ENCODE results near the gene ZNF398.
A peak's percentile ranks its signal among the peaks of the same experiment; 100 is the strongest.
"Not testable (repeated sequence)": the region's sequence is repeated elsewhere in the genome, so short reads cannot be mapped to it uniquely, and the experiment has no call there.

ZNF398 gene, protein sequence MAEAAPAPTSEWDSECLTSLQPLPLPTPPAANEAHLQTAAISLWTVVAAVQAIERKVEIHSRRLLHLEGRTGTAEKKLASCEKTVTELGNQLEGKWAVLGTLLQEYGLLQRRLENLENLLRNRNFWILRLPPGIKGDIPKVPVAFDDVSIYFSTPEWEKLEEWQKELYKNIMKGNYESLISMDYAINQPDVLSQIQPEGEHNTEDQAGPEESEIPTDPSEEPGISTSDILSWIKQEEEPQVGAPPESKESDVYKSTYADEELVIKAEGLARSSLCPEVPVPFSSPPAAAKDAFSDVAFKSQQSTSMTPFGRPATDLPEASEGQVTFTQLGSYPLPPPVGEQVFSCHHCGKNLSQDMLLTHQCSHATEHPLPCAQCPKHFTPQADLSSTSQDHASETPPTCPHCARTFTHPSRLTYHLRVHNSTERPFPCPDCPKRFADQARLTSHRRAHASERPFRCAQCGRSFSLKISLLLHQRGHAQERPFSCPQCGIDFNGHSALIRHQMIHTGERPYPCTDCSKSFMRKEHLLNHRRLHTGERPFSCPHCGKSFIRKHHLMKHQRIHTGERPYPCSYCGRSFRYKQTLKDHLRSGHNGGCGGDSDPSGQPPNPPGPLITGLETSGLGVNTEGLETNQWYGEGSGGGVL

DNA sequence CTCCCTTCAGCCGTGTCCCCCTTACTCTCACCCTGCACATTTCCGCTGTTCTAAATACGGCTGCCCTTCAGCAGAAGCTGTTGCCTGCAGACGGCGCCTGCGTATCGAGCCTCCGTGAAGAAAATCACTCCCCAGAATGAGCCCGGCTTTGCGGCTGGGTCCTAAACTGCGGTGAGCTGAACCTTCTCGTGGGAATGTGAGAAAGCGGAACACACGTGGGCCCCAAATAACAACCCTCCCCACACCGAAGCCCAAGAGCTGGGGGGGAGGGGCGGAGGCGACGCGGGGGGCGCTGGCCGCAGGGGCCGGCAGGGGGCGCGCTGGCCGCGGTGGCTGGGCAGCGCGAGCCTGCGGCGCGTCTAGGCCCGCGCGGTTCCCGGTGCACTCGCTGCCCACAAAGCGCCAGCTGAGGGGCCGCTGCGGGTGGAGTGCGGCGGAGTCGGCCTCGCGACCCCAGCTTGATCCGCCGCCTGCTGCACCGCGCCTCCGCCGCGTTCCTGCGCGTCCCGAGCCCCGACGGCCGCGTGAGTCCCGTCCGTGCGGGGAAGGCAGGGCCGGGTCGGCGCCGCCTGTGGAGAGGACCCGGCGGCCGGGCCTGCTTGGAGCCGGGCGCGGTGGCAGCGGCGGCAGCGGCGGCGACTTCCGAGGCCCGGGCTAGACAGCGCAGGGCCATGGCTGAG is at the start of gene ZNF398:
Gene ZNF398, plus strand, starts transcription at position 382 of the 680 bp plus-strand sequence. Its CDS starts 290 bp downstream, at position 672.
- DNase-seq, result peak; percentile 81

DNA sequence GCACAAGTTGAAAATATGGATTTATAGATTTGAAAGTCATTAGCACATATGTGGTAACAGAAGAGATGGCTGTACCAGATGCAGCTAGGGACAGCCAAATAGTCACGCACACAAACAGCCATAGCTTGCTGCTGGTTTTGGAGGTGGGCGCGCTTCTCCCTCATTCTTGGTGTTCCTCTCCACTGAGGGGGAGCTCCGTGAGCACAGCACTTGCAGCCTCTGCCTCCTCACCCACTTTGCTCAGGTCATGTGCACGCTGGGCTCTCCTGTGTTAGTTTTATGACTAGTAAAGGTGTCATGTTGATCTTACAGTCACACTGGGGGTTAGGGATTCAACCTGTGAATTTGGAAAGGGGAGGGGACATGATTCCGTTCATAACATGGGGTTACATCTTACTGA is 48.2 kb upstream of the ZNF398 start:
- no peak for DNase-seq

DNA sequence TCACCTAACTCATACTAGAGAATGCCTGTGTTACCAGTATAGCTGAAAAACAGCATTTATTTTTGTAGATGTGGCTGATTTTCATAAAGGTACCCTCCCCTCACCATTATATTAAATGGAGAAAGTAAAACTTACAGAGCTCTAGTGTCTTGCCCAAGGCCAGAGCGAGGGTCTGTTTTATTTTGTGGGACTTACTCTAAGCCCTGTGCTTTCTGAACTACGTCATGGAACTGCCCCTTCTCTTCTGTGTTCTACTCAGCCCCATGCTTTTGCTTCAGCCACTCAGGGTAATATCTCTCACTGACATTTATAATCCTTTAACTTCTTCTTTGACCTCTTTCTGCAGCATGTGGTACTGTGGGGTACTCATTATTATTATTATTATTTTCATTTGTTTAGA is 46.4 kb upstream of the ZNF398 start:
- no peak for DNase-seq

DNA sequence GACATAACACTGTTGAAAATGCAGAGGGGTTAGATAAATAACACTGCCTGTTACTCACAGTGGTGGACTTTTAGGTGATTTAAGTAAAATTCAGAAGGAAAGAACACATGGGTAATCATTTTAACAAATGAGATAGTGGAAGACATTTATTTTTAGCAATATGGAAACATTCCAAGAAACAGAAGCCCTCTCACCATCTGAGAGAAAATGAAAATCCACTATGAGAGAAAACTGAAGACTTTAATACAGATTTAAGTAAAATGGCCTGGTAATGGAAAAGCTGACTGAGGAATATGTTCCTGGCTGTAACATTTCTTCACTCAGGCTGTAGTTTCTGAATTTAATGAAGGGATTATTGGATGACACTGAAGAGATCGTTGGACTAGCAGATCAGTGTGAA is 44.6 kb upstream of the ZNF398 start:
- no peak for DNase-seq

DNA sequence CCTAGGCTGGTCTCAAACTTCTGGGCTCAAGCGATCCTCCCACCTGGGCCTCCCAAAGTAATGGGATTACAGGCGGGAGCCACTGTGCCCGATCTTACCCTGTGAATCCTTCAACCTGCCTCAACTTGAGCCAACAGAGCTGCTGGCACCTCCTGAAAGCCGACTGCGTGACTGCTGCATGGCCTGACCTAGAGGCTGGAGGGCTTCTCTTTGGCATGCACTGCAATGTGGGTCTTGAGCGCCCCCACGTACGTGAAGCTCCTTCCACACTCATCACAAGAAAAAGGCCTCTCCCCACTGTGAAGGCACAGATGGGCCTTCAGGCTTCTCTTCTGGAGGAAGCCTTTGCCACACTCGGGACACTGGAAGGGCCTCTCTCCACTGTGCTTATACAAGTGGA is 43.8 kb upstream of the ZNF398 start:
- DNase-seq, result no peak

DNA sequence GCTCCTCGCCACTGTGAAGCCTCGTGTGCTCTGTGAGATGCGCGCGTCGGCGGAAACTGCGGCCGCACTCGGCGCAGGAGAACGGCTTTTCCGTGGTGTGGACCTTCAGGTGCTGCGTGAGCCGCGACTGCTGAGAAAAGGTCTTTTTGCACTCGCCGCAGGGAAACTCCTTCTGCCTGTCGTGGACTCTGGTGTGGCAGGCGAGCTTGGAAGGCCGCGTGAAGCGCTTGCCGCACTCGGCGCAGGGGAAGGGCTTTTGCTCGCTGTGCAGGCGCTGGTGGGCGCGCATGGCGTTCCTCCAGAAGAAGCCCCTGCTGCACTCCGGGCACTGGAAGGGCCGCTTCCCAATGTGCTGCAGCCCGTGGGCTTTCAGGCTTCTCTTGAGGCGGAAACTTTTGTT is 43.0 kb upstream of the ZNF398 start:
- no peak for DNase-seq

DNA sequence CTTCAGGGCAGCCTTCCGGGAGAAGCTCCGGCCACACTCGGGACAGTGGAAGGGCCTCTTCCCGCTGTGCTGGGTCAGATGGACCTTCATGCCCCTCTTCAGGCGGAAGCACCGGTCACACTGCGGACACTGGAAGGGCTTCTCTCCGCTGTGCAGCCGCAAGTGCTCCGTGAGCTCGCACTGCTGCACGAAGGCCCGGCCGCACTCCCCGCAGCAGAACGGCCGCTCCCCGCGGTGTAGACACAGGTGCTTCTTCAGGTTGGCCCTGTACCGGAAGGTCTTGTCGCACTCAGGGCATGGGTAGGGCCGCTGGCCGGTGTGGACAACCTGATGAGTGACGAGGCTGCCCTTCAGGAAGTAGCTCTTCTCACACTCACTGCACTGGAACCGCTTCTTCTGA is 42.5 kb upstream of the ZNF398 start:
- no peak for DNase-seq

DNA sequence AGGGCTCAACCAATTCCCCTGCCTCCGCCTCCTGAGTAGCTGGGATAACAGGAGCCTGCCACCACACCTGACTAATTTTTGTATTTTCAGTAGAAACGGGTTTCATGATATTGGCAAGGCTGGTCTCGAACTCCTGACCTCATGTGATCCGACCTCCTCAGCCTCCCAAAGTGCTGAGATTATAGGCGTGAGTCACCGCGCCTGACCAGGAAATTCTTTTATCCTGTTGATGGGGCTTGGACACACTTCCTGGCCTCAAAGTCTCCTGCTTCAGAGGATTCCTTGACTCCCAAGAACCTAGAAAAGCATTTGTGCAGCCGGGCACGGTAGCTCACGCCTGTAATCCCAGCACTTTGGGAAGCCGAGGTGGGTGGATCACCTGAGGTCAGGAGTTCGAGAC is 37.3 kb upstream of the ZNF398 start:
- DNase-seq, result no peak

DNA sequence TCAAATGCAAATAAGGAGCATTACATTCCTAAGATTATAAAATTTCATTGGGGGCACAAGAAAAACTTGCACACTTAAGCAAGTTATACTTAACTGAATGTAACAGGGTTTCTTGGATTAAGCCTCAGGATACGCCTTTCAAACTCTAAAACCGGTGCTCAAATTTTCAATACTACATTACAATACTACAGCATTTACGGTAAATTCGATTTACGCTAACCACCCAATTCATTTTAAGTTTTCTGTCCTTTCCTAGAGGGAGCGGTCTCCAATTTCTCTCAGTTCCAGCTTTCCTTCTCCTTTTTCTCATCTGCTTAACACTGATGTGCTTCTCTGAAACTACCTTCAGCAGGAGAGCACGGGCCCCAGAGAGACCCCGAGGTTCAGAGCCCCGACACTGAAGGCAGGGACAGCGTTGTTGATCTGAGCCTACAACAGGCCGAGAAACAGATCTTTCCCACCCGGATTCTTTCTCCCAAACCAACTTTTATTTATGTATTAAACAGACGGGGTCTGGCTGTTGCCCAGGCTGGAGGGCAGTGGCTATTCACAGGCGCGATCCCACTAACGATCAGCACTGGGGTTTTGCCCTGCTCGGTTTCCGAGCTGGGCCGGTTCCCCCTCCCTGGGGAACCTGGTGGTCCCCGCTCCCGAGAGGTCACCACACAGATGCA is 21.9 kb upstream of the ZNF398 start:
- DNase-seq, result no peak

DNA sequence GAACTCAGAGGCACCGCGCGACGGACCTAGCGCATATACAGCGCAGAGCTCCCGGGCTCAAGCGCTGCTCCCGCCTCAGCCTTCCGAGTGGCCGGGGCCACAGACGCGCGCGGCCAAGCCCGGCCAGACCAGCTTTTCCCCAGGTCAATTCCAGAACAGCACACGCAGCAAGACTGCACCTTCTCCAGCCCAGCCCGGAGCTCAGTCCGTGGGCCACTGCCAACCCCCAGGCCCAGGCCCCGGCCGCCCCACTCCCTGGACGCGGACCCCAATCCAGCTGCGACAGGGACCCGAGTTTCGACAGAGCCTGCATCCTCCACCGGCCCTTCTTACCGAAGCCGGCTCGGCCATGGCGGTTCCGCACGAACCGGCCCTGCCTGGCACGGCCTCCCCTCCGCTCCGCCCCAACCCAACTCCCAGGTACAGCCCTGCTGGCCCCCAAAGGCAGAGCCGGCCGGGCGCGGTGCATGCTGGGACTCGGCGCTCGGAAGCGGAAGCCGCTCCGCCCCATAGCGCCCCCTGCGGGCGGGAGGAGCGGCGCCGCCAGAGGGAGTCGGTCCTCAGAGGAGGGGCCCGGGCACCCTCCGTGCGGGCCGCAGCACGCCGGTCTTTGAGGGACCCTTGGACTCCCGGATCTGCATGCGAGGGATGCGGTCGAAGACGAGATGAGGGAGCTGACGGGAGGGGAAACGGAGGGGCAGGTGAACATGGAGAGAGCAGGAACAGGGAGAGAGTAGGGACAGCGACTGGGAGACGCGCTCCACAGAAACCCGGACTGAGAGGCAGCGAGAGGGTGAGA is 21.2 kb upstream of the ZNF398 start, which contains the start of gene ZNF425:
Gene ZNF425, minus strand, starts transcription at position 462 of the 799 bp plus-strand sequence. Its CDS starts 111 bp downstream, at position 351.
- DNase-seq, result peak; percentile 85

DNA sequence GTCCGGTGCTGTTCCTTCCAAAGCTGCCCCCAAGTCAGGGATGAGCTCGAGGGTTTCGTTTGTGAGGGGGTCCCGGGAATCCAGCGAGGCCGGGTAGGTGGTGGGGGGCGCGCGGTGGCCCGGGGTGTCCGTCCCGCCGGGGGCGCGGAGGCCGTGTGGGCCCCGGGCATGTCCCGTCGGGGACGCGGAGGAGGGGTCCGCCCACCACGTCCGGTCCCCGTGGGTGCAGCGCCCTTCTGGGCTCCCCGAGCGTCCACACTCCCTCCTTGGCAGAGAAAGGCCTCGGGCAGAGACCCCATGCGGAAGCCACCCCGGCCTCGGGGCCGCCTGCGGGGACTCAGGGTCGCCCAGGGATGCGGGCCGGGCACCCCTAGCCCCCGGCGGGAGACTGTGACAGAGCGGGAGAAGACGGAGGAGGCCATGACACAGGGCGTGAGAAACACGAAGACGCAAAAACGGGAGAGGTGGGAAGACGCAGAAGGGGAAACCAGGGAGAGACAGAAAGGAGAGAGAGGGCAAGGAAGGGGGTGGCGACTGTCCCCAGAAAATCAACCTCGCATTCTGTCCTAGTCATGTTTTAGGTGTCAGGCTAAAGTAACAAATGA is 20.5 kb upstream of the ZNF398 start:
- DNase-seq, result peak; percentile 51

DNA sequence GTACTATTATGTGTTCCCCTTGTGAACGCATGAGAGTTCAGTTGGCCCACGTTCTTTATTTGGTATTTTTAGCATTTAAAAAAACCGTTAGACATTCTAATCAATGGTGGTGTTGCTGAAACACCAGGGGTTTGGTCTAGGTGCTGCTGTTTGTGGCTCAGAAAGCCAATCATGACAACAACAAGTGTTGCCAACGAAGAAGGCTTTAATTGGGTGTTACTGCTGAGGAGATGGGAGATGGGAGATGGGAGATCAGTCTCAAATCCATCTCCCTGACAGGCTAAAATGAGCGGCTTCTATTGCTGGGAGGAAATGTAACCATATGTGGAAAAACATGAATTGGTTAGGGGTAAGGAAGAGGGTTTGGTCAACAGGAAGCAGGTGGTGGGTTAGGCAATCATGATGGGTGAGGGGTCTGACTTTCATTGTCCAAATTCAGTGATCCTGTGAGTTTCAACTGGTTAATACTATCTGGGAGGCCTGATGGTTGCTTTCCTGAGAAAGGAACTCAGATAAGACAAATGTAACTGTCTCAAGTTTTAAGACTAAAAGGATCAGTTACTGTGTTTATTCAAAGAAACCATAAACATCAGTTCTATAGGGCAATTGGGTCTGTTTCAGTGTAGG is 16.6 kb upstream of the ZNF398 start:
- DNase-seq, result no peak

DNA sequence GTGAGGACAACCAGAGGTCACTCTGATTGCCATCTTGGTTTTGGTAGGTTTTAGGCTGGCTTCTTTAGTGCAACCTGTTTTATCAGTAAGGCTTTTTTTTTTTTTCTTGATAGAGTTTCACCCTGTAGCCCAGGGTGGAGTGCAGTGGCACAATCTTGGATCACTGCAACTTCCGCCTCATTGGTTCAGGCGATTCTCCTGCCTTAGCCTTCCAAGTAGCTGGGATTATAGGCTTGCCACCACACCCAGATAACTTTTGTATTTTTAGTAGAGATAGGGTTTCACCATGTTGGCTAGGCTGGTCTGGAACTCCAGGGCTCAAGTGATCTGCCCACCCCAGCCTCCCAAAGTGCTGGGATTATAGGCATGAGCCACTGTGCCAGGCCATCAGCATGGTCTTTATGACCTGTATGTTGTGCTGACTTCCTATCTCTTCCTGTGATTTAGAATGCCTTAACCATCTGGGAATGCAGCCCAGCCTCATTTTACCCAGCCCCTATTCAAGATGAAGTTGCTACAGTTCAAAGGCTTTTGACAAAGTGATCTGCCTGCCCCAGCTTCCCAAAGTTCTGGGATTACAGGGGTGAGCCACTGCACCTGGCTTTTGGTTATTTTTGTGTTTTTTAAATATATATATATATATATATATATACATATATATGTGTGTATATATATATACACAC is 14.1 kb upstream of the ZNF398 start:
- DNase-seq, result no peak

DNA sequence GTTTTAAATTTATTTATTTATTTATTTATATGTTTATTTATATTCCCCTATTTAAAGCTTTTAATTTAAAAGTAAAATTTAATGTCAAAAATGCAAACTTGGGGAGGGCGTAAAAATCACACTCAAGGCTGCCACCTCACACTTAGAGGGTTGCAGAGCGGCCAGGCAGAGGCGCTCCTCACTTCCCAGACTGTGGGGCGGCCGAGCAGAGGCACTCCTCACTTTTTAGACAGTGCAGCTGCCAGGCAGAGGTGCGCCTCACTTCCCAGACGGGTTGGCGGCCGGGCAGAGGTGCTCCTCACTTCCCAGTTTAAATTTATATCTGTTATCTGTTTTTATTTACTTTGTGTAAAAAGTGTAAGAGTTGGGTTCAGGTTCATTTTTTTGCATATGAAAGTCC is 11.1 kb upstream of the ZNF398 start:
- DNase-seq, result no peak

DNA sequence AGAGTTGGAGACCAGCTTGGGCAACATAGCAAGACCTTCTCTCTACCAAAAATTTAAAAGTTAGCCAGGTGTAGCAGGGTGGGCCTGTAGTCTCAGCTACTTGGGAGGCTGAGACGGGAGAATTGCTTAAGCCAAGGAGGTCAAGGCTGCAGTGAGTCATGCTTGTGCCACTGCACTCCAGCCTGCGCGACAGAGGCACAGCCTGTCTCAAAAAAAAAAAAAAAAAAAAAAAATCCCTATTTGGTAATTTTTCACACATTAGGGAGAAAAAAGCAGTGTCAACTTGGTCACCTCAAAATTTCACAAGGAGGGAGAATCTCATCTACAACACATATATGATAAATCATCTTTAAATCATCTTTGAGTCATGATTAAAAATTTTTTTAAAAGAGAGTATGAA is 6.4 kb upstream of the ZNF398 start:
- DNase-seq, result no peak

DNA sequence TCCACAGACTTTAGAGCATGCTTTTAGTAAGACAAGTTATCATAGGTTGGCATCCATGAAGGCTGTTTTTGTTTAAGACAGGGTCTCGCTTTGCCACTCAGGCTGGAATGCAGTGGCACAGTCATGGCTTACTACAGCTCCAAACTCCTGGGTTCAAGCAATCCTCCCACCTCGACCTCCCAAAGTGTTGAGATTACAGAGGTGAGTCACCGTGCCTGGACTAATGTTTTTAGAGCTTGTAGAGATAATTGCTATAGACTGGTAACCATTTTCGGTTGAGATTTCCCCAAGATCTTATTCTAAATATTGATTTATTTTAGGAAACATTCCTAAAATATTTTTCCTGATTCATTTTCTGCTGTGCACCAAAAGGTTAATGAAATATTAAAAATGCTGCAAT is 5.4 kb upstream of the ZNF398 start:
- no peak for DNase-seq

DNA sequence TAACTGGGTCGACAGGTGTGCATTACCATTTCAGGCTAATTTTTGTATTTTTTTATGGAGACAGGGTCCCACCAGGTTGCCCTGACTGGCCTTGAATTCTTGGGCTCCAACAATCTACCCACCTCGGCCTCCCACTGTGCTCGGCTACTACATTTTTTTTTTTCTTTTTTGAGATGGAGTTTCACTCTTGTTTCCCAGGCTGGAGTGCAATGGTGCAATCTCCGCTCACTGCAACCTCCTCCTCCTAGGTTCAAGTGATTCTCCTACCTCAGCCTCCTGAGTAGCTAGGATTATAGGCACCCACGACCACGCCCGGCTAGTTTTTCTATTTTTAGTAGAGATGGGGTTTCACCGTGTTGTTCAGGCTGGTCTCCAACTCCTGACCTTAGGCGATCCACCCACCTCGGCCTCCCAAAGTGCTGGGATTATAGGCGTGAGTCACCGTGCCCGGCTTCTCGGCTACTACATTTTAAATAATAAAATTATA is 2.8 kb upstream of the ZNF398 start:
- DNase-seq, result not testable (repeated sequence)

DNA sequence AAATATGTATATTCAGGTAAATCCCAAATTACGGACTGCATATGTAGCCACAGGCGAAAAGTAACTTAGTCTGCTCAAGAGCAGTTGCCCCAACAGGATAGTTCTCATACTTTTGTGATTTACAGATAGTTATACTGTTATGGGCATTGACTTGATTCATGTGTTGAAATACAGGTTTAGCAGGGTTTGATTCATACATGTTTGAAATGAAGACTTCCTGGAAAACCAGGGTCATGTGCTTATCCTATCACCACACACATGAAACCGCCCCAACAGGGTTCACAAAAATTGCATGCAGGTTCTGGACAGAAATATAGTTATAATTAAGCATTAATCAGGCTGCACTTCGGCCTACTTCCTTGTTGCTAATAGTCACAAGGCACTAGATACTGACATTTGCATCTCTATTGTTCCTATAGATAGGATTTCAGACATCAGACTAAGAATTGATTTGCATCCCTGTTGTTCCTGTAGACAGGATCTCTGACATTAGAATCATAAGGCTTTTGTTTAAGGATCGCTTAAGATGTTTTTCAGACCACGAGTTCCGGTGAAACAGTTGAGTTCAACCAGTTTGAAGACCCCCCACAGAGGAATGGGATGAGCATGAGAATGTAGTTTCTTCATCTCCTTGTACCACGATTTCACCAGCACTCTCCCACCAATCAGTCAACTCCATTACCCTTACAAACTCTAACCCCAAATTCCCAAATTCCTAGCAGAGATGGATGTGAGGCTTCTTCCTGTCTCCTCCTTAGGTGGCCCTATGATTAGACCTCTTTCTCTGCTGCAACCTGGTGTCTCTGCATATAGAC is 2.0 kb upstream of the ZNF398 start:
- DNase-seq, result no peak

DNA sequence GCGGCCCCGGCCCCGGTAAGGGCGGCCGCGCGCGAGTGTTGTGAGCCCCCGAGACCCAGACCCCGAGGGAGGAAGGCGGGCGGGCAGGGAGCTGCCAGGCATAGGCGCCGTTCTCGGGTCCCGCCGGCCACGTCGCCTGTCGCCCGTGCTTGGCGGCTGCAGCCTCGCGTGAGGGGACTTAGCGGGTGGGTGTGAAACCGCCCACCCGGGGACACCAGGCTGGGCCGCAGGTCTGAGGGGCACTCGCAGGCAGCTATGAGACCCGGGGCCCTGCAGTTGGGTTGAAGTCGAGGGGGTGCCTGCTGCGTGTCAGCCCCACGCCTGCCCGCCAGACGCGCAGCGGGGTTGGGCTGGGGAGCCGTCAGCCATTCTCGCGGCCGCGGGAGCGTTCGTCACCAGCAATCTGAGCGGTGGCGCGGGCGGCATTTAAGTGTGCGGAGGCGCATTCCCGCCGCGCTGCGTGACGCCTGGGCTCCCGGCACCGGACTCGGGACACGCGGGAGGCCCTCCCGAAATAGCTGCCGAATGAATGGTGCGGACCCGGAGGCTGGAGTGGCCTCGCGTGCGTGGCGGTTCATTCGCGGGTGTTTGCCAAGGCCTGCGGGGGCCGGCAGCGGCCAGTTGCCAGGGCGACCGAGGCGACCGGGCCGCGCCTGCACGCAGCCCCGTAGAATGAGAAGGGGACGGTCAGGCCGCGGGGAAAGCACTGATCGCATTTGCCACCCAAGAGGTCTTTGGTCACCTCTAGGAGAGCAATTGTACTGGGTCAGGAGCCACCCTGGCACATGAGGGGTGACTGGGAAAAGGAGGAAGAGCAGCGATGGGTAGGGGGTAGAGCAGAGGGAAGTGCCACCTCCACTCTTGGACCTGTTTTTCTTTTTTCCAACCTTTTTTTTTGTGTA is 750 bp downstream of the ZNF398 start:
- peak; percentile 25 for DNase-seq
